IPS-11a (cell line): ENCODE measurements around the gene NCK1.
"Not testable (repeated sequence)": the region's sequence is repeated elsewhere in the genome, so short reads cannot be mapped to it uniquely, and the experiment has no call there.

Source experiments
- H3K4me3 ChIP-seq: one replicate; pipeline ENCODE4 v1.5.1; 2013; ENCODE audit warnings: low read depth, low read length, control low read depth

Gene NCK1

GRCh38 chr3:136982520-136983138 is 120.6 kb downstream of the NCK1 start:
- H3K4me3 ChIP-seq = no peak overlapping the region

- H3K4me3 ChIP-seq = no peak overlapping the region
These were observed 122.8 kb downstream of the NCK1 start for GRCh38 chr3:136984837-136985236.

GRCh38 chr3:136987398-136987980 is 125.5 kb downstream of the NCK1 start:
- H3K4me3 ChIP-seq = not testable (repeated sequence)

GRCh38 chr3:136988651-136989050 is 126.6 kb downstream of the NCK1 start:
- no peak overlapping the region for H3K4me3 ChIP-seq

- H3K4me3 ChIP-seq = no peak overlapping the region
These were observed 127.9 kb downstream of the NCK1 start for GRCh38 chr3:136989781-136990524.

GRCh38 chr3:136990826-136991225 is 128.8 kb downstream of the NCK1 start:
- no peak overlapping the region for H3K4me3 ChIP-seq

GRCh38 chr3:136992115-136992514 is 130.1 kb downstream of the NCK1 start:
- H3K4me3 ChIP-seq = no peak overlapping the region

GRCh38 chr3:136994772-136995516 is 132.9 kb downstream of the NCK1 start:
- no peak overlapping the region for H3K4me3 ChIP-seq

- H3K4me3 ChIP-seq = no peak overlapping the region
These were observed 133.6 kb downstream of the NCK1 start for GRCh38 chr3:136995652-136996051.
